Measurements from ENCODE around the gene INHBA. TPM values are rescaled to one million over a fixed set of nuclear protein-coding genes. Genes with fewer than 3 reads are reported as not detected.

The INHBA gene
- total RNA-seq, 3 donors from 2014 or later (not counting 1 experiment from before 2014, with no cell fraction given), result 0.65 TPM; not detected in 2

DNA sequence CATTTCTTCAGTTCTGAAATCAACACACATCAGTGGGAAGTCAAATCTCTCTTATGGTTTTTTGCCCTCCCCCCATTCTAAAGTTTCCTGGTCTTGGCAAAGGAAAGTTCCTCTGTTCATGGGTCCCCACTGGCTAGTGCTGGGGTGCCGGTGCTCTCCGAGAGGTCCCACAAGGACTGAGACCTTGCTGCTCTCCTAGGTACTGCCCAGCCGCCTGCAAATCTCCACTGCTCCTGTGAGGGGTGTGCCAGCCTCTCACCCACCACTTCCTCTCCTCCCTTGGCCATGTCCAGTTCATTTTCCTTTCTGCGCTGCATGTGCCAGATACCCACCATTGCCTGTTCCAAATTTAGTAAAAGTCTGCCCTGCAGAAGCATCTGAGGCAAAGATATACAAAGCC lies 17.2 kb upstream of the INHBA start:
- no peaks in the 10 kb centered on the region for H3K4me1 ChIP-seq (ENCODE audit: control insufficient read depth, insufficient read depth, low read length)
- no peak for DNase-seq
- no peak for ATAC-seq
- H3K36me3 ChIP-seq (ENCODE audit: control insufficient read depth, insufficient read depth, low read length), result no peaks in the 10 kb centered on the region
- Mint-ChIP-seq H3K27me3 (ENCODE audit: low read depth in 2 of 2) (peaks cover 11% of the 10 kb centered on the region in 2 donors), H3K4me3 (no peak overlapping the region), H3K9me3 (no peaks in the 10 kb centered on the region), H3K4me1 (no peaks in the 10 kb centered on the region), H3K36me3 (no peaks in the 10 kb centered on the region), H3K27ac (no peak overlapping the region)
- TF ChIP-seq, protein P1, sequence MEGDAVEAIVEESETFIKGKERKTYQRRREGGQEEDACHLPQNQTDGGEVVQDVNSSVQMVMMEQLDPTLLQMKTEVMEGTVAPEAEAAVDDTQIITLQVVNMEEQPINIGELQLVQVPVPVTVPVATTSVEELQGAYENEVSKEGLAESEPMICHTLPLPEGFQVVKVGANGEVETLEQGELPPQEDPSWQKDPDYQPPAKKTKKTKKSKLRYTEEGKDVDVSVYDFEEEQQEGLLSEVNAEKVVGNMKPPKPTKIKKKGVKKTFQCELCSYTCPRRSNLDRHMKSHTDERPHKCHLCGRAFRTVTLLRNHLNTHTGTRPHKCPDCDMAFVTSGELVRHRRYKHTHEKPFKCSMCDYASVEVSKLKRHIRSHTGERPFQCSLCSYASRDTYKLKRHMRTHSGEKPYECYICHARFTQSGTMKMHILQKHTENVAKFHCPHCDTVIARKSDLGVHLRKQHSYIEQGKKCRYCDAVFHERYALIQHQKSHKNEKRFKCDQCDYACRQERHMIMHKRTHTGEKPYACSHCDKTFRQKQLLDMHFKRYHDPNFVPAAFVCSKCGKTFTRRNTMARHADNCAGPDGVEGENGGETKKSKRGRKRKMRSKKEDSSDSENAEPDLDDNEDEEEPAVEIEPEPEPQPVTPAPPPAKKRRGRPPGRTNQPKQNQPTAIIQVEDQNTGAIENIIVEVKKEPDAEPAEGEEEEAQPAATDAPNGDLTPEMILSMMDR (IDR thresholded peaks at IDR 0.05), result no peak
- no peak overlapping the region for H3K4me3 ChIP-seq (ENCODE audit: low read length)
- H3K27ac ChIP-seq (ENCODE audit: low read length), result no peak overlapping the region
- no peaks in the 10 kb centered on the region for H3K27me3 ChIP-seq (ENCODE audit: control insufficient read depth, insufficient read depth, low read length)
- no peaks in the 10 kb centered on the region for H3K9me3 ChIP-seq (ENCODE audit: control insufficient read depth, insufficient read depth, low read length)
- WGBS (ENCODE audit: insufficient coverage), result 87% methylated on average over 4 of the region's 4 CpGs
- intact Hi-C loops (cut with micrococcal nuclease), result no loop called here

DNA sequence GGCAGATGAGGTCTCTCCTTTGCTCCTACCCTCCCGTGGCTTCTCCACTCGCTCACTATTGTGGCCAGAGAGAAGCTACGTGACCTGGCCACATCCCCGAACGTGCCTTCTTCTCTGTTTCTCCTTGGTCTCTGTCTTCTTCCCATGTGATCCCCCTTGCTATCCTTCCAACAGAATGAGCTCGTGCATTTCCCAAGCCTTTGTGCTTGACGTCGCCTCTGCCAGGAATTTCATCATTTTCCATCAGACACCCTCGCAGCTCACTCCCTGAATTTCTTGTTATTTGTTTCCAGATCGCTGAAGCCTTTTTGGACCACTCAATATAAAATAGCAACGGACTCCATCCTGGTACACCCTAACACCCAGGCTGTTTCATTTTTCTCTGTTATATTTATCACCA lies 13.8 kb upstream of the INHBA start:
- H3K9me3 Mint-ChIP-seq, result no peaks in the 10 kb centered on the region
- H3K27ac Mint-ChIP-seq, result no peak overlapping the region
- DNase-seq, result no peak
- Histone ChIP-seq H3K36me3 (ENCODE audit: control insufficient read depth, insufficient read depth, low read length) (no peaks in the 10 kb centered on the region), H3K9me3 (ENCODE audit: control insufficient read depth, insufficient read depth, low read length) (no peaks in the 10 kb centered on the region), H3K4me1 (ENCODE audit: control insufficient read depth, insufficient read depth, low read length) (no peaks in the 10 kb centered on the region), H3K27me3 (ENCODE audit: control insufficient read depth, insufficient read depth, low read length) (no peaks in the 10 kb centered on the region), H3K27ac (ENCODE audit: low read length) (no peak overlapping the region), H3K4me3 (ENCODE audit: low read length) (no peak overlapping the region)
- H3K36me3 Mint-ChIP-seq, result no peaks in the 10 kb centered on the region
- ATAC-seq, result no peak
- intact Hi-C loops (cut with micrococcal nuclease), result no loop called here
- H3K4me1 Mint-ChIP-seq, result no peaks in the 10 kb centered on the region
- WGBS (ENCODE audit: insufficient coverage), result 82% methylated on average over 11 of the region's 11 CpGs
- no peak overlapping the region for H3K4me3 Mint-ChIP-seq
- TF ChIP-seq, protein P1 (IDR thresholded peaks at IDR 0.05), result no peak
- H3K27me3 Mint-ChIP-seq (ENCODE audit: low read depth in 2 of 2), result no peaks in the 10 kb centered on the region

DNA sequence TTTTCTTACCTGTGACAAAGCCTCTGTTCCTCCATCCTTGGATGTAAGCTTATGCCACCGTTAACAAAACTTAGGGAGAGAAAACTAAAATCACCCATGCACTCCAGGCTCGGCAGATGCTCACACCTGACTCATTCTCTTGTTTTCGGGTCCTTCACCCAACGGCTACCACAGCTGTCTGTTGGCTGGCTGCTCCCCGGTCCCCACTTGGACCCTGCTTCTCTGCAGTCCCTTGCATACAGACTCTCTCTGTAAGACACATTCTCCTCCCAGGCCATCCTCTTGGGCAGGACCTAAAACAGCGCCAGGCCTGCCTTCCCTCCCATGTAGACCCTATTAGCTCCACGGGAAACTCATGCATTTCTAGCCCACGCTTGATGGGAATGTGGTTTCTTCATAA lies 12.1 kb upstream of the INHBA start:
- TF ChIP-seq, protein P1 (IDR thresholded peaks at IDR 0.05), result no peak
- Histone ChIP-seq H3K9me3 (ENCODE audit: control insufficient read depth, insufficient read depth, low read length) (no peaks in the 10 kb centered on the region), H3K27ac (ENCODE audit: low read length) (no peak overlapping the region), H3K36me3 (ENCODE audit: control insufficient read depth, insufficient read depth, low read length) (no peaks in the 10 kb centered on the region), H3K4me1 (ENCODE audit: control insufficient read depth, insufficient read depth, low read length) (no peaks in the 10 kb centered on the region), H3K4me3 (ENCODE audit: low read length) (no peak overlapping the region), H3K27me3 (ENCODE audit: control insufficient read depth, insufficient read depth, low read length) (no peaks in the 10 kb centered on the region)
- Mint-ChIP-seq H3K4me3 (no peak overlapping the region), H3K27ac (no peak overlapping the region), H3K27me3 (ENCODE audit: low read depth in 2 of 2) (no peaks in the 10 kb centered on the region), H3K4me1 (no peaks in the 10 kb centered on the region), H3K9me3 (no peaks in the 10 kb centered on the region), H3K36me3 (no peaks in the 10 kb centered on the region)
- no peak for DNase-seq
- 90% methylated on average over 8 of the region's 8 CpGs for WGBS (ENCODE audit: insufficient coverage)
- intact Hi-C loops (cut with micrococcal nuclease), result no loop called here
- ATAC-seq, result no peak

DNA sequence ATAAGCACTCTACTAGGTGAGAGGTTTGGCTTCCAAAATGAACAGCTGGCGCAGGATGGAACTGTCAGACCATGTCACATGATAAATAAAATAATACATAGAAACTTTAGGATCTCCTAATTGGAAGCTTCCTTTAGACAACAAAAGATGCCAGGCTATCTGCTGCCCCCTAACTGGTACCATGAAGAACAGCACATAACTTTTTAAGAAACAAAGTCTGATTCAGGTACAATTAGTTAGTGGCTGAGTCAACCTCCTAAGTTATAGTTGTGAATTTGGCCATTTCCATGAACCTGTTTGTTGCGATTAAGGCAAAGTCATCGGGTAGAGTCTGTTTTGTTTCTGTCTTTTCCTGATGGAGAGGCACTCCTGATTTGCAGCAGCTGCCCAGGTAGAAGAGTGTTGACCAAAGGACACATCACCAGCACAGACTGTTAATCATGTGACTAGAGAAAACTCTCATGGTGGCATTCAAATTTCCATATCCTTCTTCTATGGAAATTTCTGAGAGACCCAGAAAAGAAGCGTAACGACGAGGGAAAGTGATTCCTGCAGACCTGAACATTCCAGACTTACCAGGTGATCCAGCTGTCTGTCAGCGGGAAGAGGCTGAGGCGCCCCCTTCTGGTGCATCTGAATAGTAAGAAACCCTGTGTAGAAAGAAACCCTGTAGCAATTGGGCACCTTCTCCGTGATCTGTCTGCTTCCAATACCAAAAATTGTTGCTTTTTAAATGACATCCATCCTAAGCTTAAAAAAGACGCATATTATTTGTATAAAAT lies 8.6 kb upstream of the INHBA start:
- Mint-ChIP-seq H3K4me1 (no peaks in the 10 kb centered on the region), H3K27ac (no peak overlapping the region), H3K9me3 (no peaks in the 10 kb centered on the region), H3K27me3 (ENCODE audit: low read depth in 2 of 2) (peaks cover 3 to 15% of the 10 kb centered on the region in 2 donors), H3K36me3 (no peaks in the 10 kb centered on the region), H3K4me3 (no peak overlapping the region)
- intact Hi-C loops (cut with micrococcal nuclease), result no loop called here
- H3K27me3 ChIP-seq (ENCODE audit: control insufficient read depth, insufficient read depth, low read length), result no peaks in the 10 kb centered on the region
- WGBS (ENCODE audit: insufficient coverage), result 79% methylated on average over 9 of the region's 10 CpGs
- no peaks in the 10 kb centered on the region for H3K36me3 ChIP-seq (ENCODE audit: control insufficient read depth, insufficient read depth, low read length)
- no peak overlapping the region for H3K4me3 ChIP-seq (ENCODE audit: low read length)
- TF ChIP-seq, protein P1 (IDR thresholded peaks at IDR 0.05), result no peak
- no peak overlapping the region for H3K27ac ChIP-seq (ENCODE audit: low read length)
- no peaks in the 10 kb centered on the region for H3K9me3 ChIP-seq (ENCODE audit: control insufficient read depth, insufficient read depth, low read length)
- DNase-seq (no peak), ATAC-seq (no peak)
- H3K4me1 ChIP-seq (ENCODE audit: control insufficient read depth, insufficient read depth, low read length), result no peaks in the 10 kb centered on the region
